ENCODE results near the gene SYTL2.
"Not testable (repeated sequence)": the region's sequence is repeated elsewhere in the genome, so short reads cannot be mapped to it uniquely, and the experiment has no call there.

SYTL2 gene

GRCh38 chr11:85810871-85811611 lies at the start of gene SYTL2:
SYTL2 (minus strand) TSS chr11:85811141; CDS start chr11:85757725, 53,416 bp downstream.
- DNase-seq (ENCODE audit: low read depth in 3 of 3), result peak; percentile 42 to 75 (median 60)

- DNase-seq (ENCODE audit: low read depth in 3 of 3), result not testable (repeated sequence)
Observed at GRCh38 chr11:85859541-85859940, 48.6 kb upstream of the SYTL2 start.

- no peak for DNase-seq (ENCODE audit: low read depth in 3 of 3)
Observed at GRCh38 chr11:85857098-85857497, 46.2 kb upstream of the SYTL2 start.

GRCh38 chr11:85855341-85855656 lies 44.4 kb upstream of the SYTL2 start, which contains the start of gene CCDC83:
CCDC83 (plus strand) TSS chr11:85855383; CDS start chr11:85865124, 9,741 bp downstream.
- no peak for DNase-seq (ENCODE audit: low read depth in 3 of 3)

- DNase-seq (ENCODE audit: low read depth in 3 of 3), result peak; percentile 82 to 89 (median 88)
Observed at GRCh38 chr11:85854557-85855340, 43.8 kb upstream of the SYTL2 start.

- DNase-seq (ENCODE audit: low read depth in 3 of 3), result no peak
Observed at GRCh38 chr11:85854212-85854556, 43.2 kb upstream of the SYTL2 start.

- DNase-seq (ENCODE audit: low read depth in 3 of 3), result not testable (repeated sequence)
Observed at GRCh38 chr11:85853541-85853940, 42.6 kb upstream of the SYTL2 start.

- DNase-seq (ENCODE audit: low read depth in 3 of 3), result not testable (repeated sequence)
Observed at GRCh38 chr11:85852754-85853153, 41.8 kb upstream of the SYTL2 start.

- DNase-seq (ENCODE audit: low read depth in 3 of 3), result no peak
Observed at GRCh38 chr11:85848556-85848955, 37.6 kb upstream of the SYTL2 start.

- no peak for DNase-seq (ENCODE audit: low read depth in 3 of 3)
Observed at GRCh38 chr11:85848006-85848405, 37.1 kb upstream of the SYTL2 start.

GRCh38 chr11:85847436-85847835 lies 36.5 kb upstream of the SYTL2 start:
- DNase-seq (ENCODE audit: low read depth in 3 of 3), result no peak

- no peak for DNase-seq (ENCODE audit: low read depth in 3 of 3)
Observed at GRCh38 chr11:85845124-85845631, 34.2 kb upstream of the SYTL2 start.

GRCh38 chr11:85844439-85845123 lies 33.6 kb upstream of the SYTL2 start:
- DNase-seq (ENCODE audit: low read depth in 3 of 3), result no peak

- no peak for DNase-seq (ENCODE audit: low read depth in 3 of 3)
Observed at GRCh38 chr11:85843929-85844328, 33.0 kb upstream of the SYTL2 start.

- not testable (repeated sequence) for DNase-seq (ENCODE audit: low read depth in 3 of 3)
Observed at GRCh38 chr11:85840932-85841331, 30.0 kb upstream of the SYTL2 start.

- DNase-seq (ENCODE audit: low read depth in 3 of 3), result no peak
Observed at GRCh38 chr11:85835729-85836128, 24.8 kb upstream of the SYTL2 start.

- no peak for DNase-seq (ENCODE audit: low read depth in 3 of 3)
Observed at GRCh38 chr11:85835263-85835662, 24.3 kb upstream of the SYTL2 start.

- DNase-seq (ENCODE audit: low read depth in 3 of 3), result no peak
Observed at GRCh38 chr11:85831050-85831449, 20.1 kb upstream of the SYTL2 start.

- no peak for DNase-seq (ENCODE audit: low read depth in 3 of 3)
Observed at GRCh38 chr11:85829172-85829571, 18.2 kb upstream of the SYTL2 start.

- DNase-seq (ENCODE audit: low read depth in 3 of 3), result no peak
Observed at GRCh38 chr11:85828640-85828978, 17.7 kb upstream of the SYTL2 start.

- no peak for DNase-seq (ENCODE audit: low read depth in 3 of 3)
Observed at GRCh38 chr11:85827748-85828639, 17.1 kb upstream of the SYTL2 start.
